ENCODE measurements around the gene MACF1.
"Not testable (repeated sequence)": the region's sequence is repeated elsewhere in the genome, so short reads cannot be mapped to it uniquely, and the experiment has no call there.

The MACF1 gene

DNA sequence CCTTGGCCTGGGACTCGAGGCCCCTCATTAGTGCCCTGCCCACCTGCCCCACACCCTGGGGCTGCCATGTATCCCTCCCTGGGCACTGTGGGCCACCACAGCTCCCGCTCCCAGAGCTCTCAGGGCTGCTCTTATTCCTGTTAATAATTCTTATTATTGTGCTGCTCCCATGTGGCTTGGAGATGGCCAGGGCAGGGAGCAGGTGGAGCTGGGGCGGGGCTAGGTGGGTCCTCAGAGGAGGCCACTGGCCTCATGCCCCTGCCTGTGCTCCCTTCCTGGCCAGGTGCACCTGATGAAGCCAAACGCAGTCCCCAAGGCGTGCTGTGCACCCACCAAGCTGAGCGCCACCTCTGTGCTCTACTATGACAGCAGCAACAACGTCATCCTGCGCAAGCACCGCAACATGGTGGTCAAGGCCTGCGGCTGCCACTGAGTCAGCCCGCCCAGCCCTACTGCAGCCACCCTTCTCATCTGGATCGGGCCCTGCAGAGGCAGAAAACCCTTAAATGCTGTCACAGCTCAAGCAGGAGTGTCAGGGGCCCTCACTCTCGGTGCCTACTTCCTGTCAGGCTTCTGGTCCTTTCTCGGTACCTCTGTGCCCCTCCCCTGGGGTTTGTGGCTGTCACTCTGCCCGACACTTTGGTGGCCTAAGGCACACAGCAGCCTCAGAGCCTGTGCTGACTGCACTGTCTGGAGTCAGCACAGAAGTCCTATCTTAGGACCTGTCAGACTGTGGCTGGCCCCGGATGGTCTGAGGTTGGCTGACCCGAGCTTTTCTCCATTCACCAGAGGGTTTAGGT is 321.1 kb downstream of the MACF1 start:
- DNase-seq = no peak

DNA sequence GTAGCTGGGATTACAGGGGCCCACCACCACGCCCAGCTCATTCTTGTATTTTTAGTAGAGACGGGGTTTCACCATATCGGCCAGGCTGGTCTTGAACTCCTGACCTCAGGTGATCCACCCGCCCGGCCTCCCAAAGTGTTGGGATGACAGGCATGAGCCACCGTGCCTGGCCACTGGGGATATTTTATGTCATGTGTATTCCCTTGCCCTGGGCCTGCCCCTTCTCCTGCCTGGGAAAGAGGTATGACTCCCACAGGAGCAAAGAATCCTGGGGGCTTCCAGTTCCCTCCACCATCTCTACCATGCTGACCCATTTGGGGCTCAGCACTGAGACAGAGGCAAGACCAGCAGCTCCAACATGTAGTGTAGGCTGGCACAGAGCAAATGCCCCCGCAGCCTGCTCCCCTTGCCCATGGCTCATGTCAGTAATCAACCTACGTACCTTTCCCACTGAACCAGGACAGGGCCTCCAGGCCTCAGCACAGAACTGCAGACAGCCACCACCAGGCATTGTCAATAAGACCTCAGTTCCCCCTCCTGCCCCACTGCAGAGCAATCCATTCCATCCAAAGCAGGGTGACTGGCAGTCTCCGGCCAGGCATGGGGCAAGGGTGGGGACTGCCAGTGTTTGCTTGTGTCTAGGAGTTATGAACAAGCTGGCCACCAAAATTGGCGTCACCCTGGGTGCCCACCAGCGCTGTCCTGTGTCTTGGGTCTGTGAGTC is 322.1 kb downstream of the MACF1 start:
- no peak for DNase-seq

DNA sequence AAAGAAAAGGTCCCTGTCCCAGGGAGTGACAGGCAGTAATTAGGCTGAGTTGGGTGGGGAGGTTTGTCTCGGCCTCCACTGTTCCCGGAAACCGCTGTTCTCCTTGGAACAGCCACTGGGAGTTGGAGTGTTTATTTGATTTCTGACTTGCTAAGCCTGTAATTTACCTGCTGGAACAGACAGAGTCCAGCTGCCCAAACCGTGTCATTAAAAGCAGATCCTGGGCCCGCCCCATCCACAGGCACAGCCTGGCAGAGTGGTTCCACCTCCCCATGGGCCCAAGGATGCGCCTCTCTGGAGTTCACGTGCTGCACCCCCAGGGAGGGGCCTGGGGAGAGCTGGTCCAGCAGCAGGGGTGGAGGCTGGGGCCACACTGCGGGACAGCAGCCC is 322.7 kb downstream of the MACF1 start:
- DNase-seq = not testable (repeated sequence)

DNA sequence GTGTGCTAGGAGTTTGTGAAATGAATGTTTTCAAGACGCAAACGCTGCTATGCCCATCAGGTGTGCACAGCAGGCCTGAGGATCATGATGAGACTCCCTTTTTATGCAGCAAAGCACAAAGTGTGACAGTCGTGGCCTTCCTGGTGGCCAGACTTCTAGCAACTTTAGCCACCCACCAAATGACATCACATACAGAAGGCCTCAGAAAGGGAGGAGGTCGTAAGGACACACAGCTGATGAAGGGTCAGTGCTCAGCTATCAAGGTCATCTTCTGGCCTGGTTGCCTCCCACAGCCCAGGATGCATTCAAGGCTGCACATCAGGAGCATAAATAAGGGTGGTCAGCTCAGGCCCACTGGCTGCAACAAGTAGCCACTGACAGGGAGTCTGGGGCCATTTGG is 323.6 kb downstream of the MACF1 start:
- DNase-seq = no peak

DNA sequence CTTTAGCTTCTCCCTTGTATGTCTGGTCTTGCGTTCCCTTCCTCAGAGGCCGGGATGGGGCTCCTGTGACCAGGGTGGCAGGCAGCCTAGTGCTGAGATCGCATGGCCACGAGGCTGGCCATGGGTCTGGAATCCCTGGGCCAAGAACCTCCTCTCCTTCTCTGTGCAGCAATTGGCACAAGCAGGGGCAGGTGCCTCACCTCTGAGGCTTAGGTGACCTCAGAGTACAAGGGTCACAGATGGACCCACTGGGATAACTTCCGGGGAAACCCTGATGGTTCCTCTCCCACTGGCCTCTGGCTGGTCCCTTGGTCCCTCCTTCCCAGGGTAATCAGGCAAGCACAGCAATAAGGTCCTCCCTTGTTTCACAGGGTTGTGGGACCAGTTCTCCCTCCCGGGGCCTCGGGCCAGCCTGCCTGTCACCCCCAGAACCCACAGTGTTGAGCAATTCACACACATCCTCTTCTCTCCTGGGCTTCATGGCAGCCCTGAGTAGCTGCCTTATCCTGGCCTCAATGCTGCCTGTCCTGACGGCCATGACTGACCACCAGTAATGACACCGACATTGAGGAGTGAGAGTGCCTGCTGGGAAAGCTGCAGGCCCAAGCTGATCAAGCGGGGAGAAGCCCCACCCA is 325.5 kb downstream of the MACF1 start:
- DNase-seq = no peak

DNA sequence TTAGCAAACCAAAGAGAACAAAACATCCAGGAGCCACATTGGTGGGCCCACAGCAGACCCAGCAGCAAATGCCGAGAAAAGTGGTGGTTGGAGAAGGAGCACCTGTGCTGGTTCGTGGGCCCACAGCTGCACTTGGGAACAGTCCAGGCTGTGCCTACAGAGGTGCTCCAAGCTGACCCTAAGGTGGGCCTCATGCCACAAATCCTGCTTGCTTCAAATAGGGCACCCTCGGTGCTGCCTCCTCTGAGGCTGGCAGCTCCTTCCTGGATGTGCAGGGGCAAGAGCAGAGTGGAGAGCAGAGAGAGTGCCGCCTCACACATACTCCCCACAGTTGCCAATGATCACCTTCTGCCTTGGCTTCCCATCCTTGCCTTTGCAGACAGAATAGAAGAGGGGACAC is 327.0 kb downstream of the MACF1 start:
- DNase-seq = no peak

DNA sequence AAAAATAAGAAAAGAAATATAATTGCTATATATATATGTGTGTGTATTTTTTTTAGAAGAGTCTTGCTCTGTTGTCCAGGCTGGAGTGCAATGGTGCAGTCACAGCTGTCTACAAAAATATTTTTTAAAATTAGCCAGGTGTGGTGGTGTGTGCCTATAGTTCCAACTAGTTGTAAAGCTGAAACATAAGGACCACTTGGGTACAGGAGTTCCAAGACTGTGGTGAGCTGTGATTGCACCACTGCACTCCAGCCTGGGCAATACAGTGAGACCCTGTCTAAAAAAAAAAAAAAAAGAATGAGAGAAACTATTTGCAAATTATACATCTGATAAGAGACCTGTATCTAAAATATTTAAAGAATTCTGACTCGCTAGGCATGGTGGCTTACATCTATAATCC is 328.9 kb downstream of the MACF1 start:
- no peak for DNase-seq
